ENCODE measurements around the gene C3.

Gene C3

GRCh38 chr19:6730153-6730804, 9.8 kb upstream of the C3 start:
- no peak for DNase-seq

GRCh38 chr19:6729573-6730152, 9.2 kb upstream of the C3 start:
- no peak for DNase-seq

- no peak for DNase-seq
These were observed 7.9 kb upstream of the C3 start for GRCh38 chr19:6728346-6728745.

- DNase-seq = no peak
These were observed 5.2 kb upstream of the C3 start for GRCh38 chr19:6725513-6726231.

- no peak for DNase-seq
These were observed 4.4 kb upstream of the C3 start for GRCh38 chr19:6724631-6725492.

GRCh38 chr19:6723738-6724137, 3.3 kb upstream of the C3 start:
- DNase-seq = no peak

- DNase-seq = no peak
These were observed 2.7 kb upstream of the C3 start for GRCh38 chr19:6723108-6723618.

GRCh38 chr19:6721773-6722172, 1.3 kb upstream of the C3 start:
- no peak for DNase-seq

- DNase-seq = no peak
These were observed 656 bp upstream of the C3 start for GRCh38 chr19:6721138-6721474.

GRCh38 chr19:6719992-6720368, 470 bp downstream of the C3 start:
- DNase-seq = no peak

- DNase-seq = no peak
These were observed 949 bp downstream of the C3 start for GRCh38 chr19:6719540-6719861.

- no peak for DNase-seq
These were observed 1.5 kb downstream of the C3 start for GRCh38 chr19:6718741-6719539.

- no peak for DNase-seq
These were observed 2.2 kb downstream of the C3 start for GRCh38 chr19:6718111-6718740.

- DNase-seq = no peak
These were observed 2.9 kb downstream of the C3 start for GRCh38 chr19:6717441-6717971.

- DNase-seq = no peak
These were observed 3.4 kb downstream of the C3 start for GRCh38 chr19:6717036-6717435.

- no peak for DNase-seq
These were observed 3.9 kb downstream of the C3 start for GRCh38 chr19:6716610-6716970.

GRCh38 chr19:6714749-6715555, 5.5 kb downstream of the C3 start:
- DNase-seq = no peak

GRCh38 chr19:6713773-6714692, 6.4 kb downstream of the C3 start:
- no peak for DNase-seq

GRCh38 chr19:6712692-6713670, 7.5 kb downstream of the C3 start:
- no peak for DNase-seq

Data from activated CD8-positive, alpha-beta memory T cell treated with anti-CD3 and anti-CD28 coated beads, Interleukin-2, amount 50 U/mL, for 4 hours (primary cell).